Lung (tissue), 16 donors: ENCODE data around the gene WNK1. TPM values are rescaled to one million over a fixed set of nuclear protein-coding genes. Genes with fewer than 3 reads are reported as not detected.
"Not testable (repeated sequence)": the region's sequence is repeated elsewhere in the genome, so short reads cannot be mapped to it uniquely, and the experiment has no call there.

Experiments
- ATAC-seq: fragments of 200-7000 bp; cut with Tn5 transposase; one replicate; pipeline ENCODE4 v1.9.1; 2020; ENCODE audit warnings: moderate number of reproducible peaks; ENCODE audit not compliant: insufficient read depth, low FRiP score
- DNase-seq, 3 donors: peaks; one replicate each; pipeline ENCODE4 v3.0.0-alpha.2; 2013 to 2017
- H3K27ac ChIP-seq, 2 donors: one replicate each; pipeline ENCODE4 v1.5.1; 2013; ENCODE audit warnings: mild to moderate bottlenecking in 2 of 2, moderate library complexity in 2 of 2, control low read depth in 1 of 2, inconsistent platforms in 1 of 2, low read depth in 1 of 2, low read length in 1 of 2
- H3K27me3 ChIP-seq, 3 donors: one replicate each; pipeline ENCODE4 v1.5.1; 2013; ENCODE audit warnings: low read length in 2 of 3; ENCODE audit not compliant: control insufficient read depth in 3 of 3, insufficient read depth in 3 of 3
- H3K36me3 ChIP-seq, 4 donors: one replicate each; pipeline ENCODE4 v1.5.1; 2013; ENCODE audit warnings: low read length in 4 of 4, mild to moderate bottlenecking in 1 of 4, moderate library complexity in 1 of 4; ENCODE audit not compliant: control insufficient read depth in 4 of 4, insufficient read depth in 4 of 4
- H3K4me1 ChIP-seq, 5 donors: one replicate each; pipeline ENCODE4 v1.5.1; 2013; ENCODE audit warnings: low read length in 5 of 5, mild to moderate bottlenecking in 2 of 5, moderate library complexity in 1 of 5; ENCODE audit not compliant: control insufficient read depth in 5 of 5, insufficient read depth in 5 of 5
- H3K4me3 ChIP-seq: one replicate; pipeline ENCODE4 v1.5.1; 2013; ENCODE audit warnings: mild to moderate bottlenecking, control low read depth, moderate library complexity
- H3K9ac ChIP-seq, 2 donors: one replicate each; pipeline ENCODE4 v1.5.1; 2013; ENCODE audit warnings: low read length in 2 of 2, control low read depth in 1 of 2; ENCODE audit not compliant: insufficient read depth in 1 of 2
- H3K9me3 ChIP-seq, 4 donors: one replicate each; pipeline ENCODE4 v1.5.1; 2013; ENCODE audit warnings: low read length in 3 of 4, mild to moderate bottlenecking in 1 of 4, moderate library complexity in 1 of 4; ENCODE audit not compliant: control insufficient read depth in 4 of 4, insufficient read depth in 3 of 4
- WGBS, 2 donors: extraction: QIAGEN DNeasy Blood & Tissue Kit; methylation state at CpG; one replicate each; pipeline ENCODE4 v1.1.7; 2013; 5-methylcytosine and 5-hydroxymethylcytosine counted together
- long read RNA-seq, 5 donors: transcript quantifications; one replicate each; lab custom pipeline, GENCODE V29; 2026
- polyA plus RNA-seq, 2 donors: library from polyadenylated mRNA; stranded (reverse); fragments of 200-250 nt; gene quantifications; one replicate each; pipeline ENCODE4 v1.2.1, GENCODE V29; 2013
- total RNA-seq, 2 donors: library from RNA; depleted of rRNA in 1 of 2; stranded (reverse); fragments of >200 nt in 1 of 2; gene quantifications; one replicate each; pipeline ENCODE4 v1.2.1, GENCODE V29; 2014 to 2021
- TF ChIP-seq, protein P1 (sequence below): IDR thresholded peaks from 2 replicates; pipeline ENCODE4 v1.5.1; 2012; ENCODE audit warnings: mild to moderate bottlenecking; ENCODE audit errors: control extremely low read depth, extremely low read depth
- donor health status: control.
- donor health status: control.
- donor health status: Bipolar disorder and iron deficiency.
- donor health status: healthy.
- donor health status: DM: yes; HTN: yes; CAD: no.

WNK1 gene
- total RNA-seq: 100 to 1,000 TPM; 201 to 269 TPM
- polyA plus RNA-seq: 10 to 100 TPM; 23.1 to 55.4 TPM
- long read RNA-seq, donor 1, transcript WNK1-220 (1 exons, 1,401 nt): major isoform, 5 of 79 reads
- long read RNA-seq, donor 1, partial matches to known transcripts: 65 of 79 reads
- long read RNA-seq, donor 1, other reads (novel, unspliced or antisense): 0 of 79 reads
- long read RNA-seq, donor 2, partial matches to known transcripts: 5 of 12 reads
- long read RNA-seq, donor 2, other reads (novel, unspliced or antisense): 0 of 12 reads
- long read RNA-seq, donor 3, partial matches to known transcripts: 16 of 22 reads
- long read RNA-seq, donor 3, other reads (novel, unspliced or antisense): 0 of 22 reads
- long read RNA-seq, donor 4, partial matches to known transcripts: 16 of 23 reads
- long read RNA-seq, donor 4, other reads (novel, unspliced or antisense): 0 of 23 reads
- long read RNA-seq, donor 5, partial matches to known transcripts: 24 of 33 reads
- long read RNA-seq, donor 5, other reads (novel, unspliced or antisense): 0 of 33 reads

DNA sequence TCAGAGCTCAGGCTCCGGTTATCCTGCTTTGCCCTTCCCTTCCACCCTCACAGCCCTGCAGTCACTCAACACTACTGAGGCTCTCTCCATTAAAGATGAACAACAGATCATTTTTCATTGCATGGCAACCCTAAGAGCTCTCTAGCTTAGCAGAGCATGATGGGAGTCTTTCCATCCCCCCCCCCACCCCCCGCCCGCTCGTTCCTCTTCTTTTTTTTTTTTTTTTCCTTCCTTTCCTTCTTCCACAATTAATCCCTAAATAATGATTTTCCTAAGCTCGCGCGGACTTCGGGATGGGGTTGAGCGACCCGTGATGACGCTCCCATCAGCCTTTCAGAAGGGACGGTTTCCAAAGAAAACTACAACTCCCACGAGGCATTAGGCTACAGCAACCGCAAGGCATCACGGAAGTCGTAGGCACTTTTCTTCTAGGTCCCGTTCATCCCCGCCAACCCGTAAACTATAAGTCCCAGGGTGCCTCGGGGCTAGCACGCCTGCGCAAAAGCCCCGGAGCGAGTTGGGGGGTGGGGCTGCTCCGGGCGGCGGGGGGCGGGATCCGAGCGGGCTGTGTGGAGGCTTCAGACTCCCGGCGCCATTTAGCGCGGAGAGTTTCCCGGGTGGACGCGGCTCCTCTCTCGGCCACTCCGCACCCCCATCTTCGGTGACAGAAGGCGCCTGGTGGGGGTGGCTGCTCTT, at the start of gene WNK1:
WNK1 (plus strand) TSS at position 581 of the 696 bp plus-strand sequence. CDS start 987 bp downstream, outside the sequence.
- Histone ChIP-seq H3K9ac (peak within 1 kb of the TSS; percentile 39 to 76), H3K9me3 (no peaks in the 10 kb centered on the region), H3K36me3 (no peaks in the 10 kb centered on the region), H3K4me1 (peaks cover 0 to 32% (median 3%) of the 10 kb centered on the region in 5 donors), H3K27ac (peak within 1 kb of the TSS; percentile 92 to 97), H3K4me3 (peak within 1 kb of the TSS; percentile 84), H3K27me3 (no peaks in the 10 kb centered on the region)
- ATAC-seq: peak; percentile 89
- WGBS, 2 donors: 1% methylated on average over 41 of the region's 41 CpGs
- peak; percentile 99 to 100 (median 100) for DNase-seq
- TF ChIP-seq, protein P1, sequence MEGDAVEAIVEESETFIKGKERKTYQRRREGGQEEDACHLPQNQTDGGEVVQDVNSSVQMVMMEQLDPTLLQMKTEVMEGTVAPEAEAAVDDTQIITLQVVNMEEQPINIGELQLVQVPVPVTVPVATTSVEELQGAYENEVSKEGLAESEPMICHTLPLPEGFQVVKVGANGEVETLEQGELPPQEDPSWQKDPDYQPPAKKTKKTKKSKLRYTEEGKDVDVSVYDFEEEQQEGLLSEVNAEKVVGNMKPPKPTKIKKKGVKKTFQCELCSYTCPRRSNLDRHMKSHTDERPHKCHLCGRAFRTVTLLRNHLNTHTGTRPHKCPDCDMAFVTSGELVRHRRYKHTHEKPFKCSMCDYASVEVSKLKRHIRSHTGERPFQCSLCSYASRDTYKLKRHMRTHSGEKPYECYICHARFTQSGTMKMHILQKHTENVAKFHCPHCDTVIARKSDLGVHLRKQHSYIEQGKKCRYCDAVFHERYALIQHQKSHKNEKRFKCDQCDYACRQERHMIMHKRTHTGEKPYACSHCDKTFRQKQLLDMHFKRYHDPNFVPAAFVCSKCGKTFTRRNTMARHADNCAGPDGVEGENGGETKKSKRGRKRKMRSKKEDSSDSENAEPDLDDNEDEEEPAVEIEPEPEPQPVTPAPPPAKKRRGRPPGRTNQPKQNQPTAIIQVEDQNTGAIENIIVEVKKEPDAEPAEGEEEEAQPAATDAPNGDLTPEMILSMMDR: no peak

DNA sequence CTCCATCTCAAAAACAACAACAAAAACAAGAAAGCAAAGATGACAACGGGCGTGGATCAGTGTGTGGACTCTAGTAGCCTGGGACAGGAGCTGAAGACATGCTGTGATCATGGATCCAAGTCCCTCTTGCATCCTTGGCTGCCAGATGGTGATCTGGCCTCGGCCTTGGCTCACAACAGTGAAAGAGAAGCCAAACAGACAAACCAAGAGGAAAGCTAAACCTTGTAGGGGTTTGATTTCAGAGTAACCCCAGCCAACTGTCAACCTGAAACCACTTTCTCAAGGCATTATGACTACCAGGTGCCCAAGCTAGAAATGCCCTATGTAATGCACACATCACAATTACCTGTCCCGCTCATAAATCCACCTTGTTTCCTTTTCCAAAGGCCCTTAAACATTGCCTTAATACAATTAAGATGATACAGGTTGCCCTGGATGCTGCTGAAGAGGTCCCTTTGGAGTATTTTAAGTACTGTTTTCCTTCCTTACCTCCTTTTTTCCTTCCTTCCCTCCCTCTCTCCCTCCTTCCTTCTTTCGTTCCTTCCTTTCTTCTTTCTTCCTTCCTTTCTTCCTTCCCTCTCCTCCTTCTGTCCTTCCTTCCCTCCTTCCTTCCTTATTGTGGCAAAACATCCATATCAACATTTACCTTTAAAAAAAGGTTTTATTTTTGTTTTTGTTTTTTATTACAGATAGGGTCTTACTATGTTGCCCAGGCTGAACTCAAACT, 47.7 kb upstream of the WNK1 start:
- TF ChIP-seq, protein P1: no peak
- Histone ChIP-seq H3K27ac (no peak overlapping the region), H3K4me1 (peaks cover 0 to 3% (median 0%) of the 10 kb centered on the region in 5 donors), H3K9me3 (no peaks in the 10 kb centered on the region), H3K4me3 (no peak overlapping the region), H3K27me3 (no peaks in the 10 kb centered on the region), H3K36me3 (no peaks in the 10 kb centered on the region), H3K9ac (no peak overlapping the region)
- ATAC-seq (no peak), DNase-seq (no peak)
- WGBS, 2 donors: 83 to 91% methylated on average over 5 of the region's 5 CpGs

DNA sequence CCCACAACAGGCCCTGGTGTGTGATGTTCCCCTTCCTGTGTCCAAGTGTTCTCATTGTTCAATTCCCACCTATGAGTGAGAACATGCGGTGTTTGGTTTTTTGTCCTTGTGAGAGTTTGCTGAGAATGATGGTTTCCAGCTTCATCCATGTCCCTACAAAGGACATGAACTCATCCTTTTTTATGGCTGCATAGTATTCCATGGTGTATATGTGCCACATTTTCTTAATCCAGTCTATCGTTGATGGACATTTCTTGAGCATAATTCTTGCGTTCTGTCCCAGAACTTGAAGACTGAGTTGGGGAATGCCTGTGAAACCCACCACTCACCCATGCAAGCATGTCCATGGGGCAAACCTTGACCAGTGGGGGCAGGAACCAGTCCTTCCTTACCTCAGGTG, 44.3 kb upstream of the WNK1 start:
- H3K27ac ChIP-seq, H3K4me1 ChIP-seq, ATAC-seq, H3K9me3 ChIP-seq, H3K36me3 ChIP-seq, H3K27me3 ChIP-seq, DNase-seq, H3K9ac ChIP-seq, H3K4me3 ChIP-seq: not testable (repeated sequence)
- 82 to 86% methylated on average over 2 of the region's 3 CpGs for WGBS, 2 donors
